Ovary (tissue), 3 donors: ENCODE data around the gene CPA1.

Source experiments
- CTCF ChIP-seq, 3 donors: fragments of 450-650 bp in 2 of 3; fragments of 200-600 bp in 1 of 3; IDR thresholded peaks; one replicate each; pipeline versions ENCODE4 v1.5.1 to v1.8.0; 2016 to 2022; ENCODE audit warnings: antibody characterized with exemption in 3 of 3, mild to moderate bottlenecking in 1 of 3
- EP300 ChIP-seq: sonication (generic); formaldehyde crosslinking; IDR thresholded peaks from one replicate; pipeline ENCODE4 v1.6.1; 2017; ENCODE audit warnings: antibody characterized with exemption
- POLR2A ChIP-seq: fragments of 450-650 bp; IDR thresholded peaks from one replicate; pipeline ENCODE4 v1.6.1; 2017; ENCODE audit warnings: antibody characterized with exemption, mild to moderate bottlenecking, moderate library complexity
- donor health status: DM: no; HTN: no; CAD: no.

- TF ChIP-seq CTCF (IDR thresholded peaks at IDR 0.05), result no peak
- no peak for TF ChIP-seq EP300
- no peak for TF ChIP-seq POLR2A
Observed at GRCh38 chr7:130386876-130387275, 6.6 kb downstream of the CPA1 start.
